ENCODE data around the gene APLF.

APLF gene

GRCh38 chr2:68500649-68501048, 33.3 kb downstream of the APLF start:
- no peak overlapping the region for H3K4me3 ChIP-seq (ENCODE audit: low read depth, low read length)
- TF ChIP-seq CTCF (IDR thresholded peaks at IDR 0.05; ENCODE audit: low read depth, low read length), result no peak

GRCh38 chr2:68501768-68502167, 34.4 kb downstream of the APLF start:
- no peak overlapping the region for H3K4me3 ChIP-seq (ENCODE audit: low read depth, low read length)

DNA sequence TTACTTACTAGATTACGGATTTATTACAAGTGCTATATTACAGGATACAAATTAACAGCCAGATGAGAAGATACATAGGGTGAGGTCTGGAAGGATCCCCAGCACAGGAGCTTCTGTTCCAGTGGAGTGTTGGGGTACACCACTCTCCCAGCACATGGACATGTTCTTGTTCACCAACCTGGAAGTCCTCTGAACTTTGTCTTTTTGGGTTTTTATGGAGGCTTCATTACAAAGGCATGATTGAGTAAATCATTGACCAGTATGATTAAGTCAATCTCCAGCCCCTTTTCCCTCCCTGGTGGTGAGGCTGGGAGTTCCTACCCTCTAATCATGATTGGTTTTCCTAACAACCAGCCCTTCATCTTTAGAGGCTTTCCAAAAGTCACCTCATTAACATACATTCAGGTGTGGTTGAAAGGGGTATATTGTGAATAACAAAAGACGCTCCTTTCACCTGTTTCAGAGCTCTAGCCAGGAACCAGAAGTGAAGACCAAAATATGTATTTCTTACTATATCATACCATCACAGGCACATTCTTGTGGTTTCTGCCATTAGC, 38.3 kb downstream of the APLF start:
- no peak for TF ChIP-seq CTCF (IDR thresholded peaks at IDR 0.05; ENCODE audit: low read depth, low read length)
- no peak overlapping the region for H3K4me3 ChIP-seq (ENCODE audit: low read depth, low read length)

More at GRCh38 chr2:68501768-68502167, 34.4 kb downstream of the APLF start:
- no peak for TF ChIP-seq CTCF (IDR thresholded peaks at IDR 0.05; ENCODE audit: low read depth, low read length)

- no peak for TF ChIP-seq CTCF (IDR thresholded peaks at IDR 0.05; ENCODE audit: low read depth, low read length)
- no peak overlapping the region for H3K4me3 ChIP-seq (ENCODE audit: low read depth, low read length)
Observed at GRCh38 chr2:68506170-68506569, 38.8 kb downstream of the APLF start.

GRCh38 chr2:68512326-68512725, 44.9 kb downstream of the APLF start:
- no peak for TF ChIP-seq CTCF (IDR thresholded peaks at IDR 0.05; ENCODE audit: low read depth, low read length)
- H3K4me3 ChIP-seq (ENCODE audit: low read depth, low read length), result no peak overlapping the region

DNA sequence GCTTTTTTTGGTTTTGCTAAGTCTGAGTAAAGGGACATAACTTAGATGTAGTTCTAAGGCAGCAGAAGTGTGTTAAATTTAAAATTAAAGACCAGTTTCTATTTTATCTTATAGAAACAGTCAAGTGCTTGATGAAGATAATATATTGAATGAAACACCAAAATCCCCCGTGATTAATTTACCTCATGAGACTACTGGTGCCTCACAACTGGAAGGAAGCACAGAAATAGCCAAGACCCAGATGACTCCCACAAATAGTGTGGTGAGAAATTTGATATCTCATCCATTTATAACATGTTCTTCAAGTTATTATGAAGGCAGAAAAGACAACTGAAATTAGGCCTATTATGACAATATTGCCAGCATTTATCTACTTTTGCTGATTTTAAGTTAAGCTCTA, 45.6 kb downstream of the APLF start:
- no peak overlapping the region for H3K4me3 ChIP-seq (ENCODE audit: low read depth, low read length)
- no peak for TF ChIP-seq CTCF (IDR thresholded peaks at IDR 0.05; ENCODE audit: low read depth, low read length)

GRCh38 chr2:68514316-68514929, 47.0 kb downstream of the APLF start:
- no peak for TF ChIP-seq CTCF (IDR thresholded peaks at IDR 0.05; ENCODE audit: low read depth, low read length)
- H3K4me3 ChIP-seq (ENCODE audit: low read depth, low read length), result no peak overlapping the region

All from WI38 (cell line).